Mucosa of gallbladder (tissue), 1 donor: ENCODE data around the gene ARFGAP3. TPM values are rescaled to one million over a fixed set of nuclear protein-coding genes. Genes with fewer than 3 reads are reported as not detected.
"Not testable (repeated sequence)": the region's sequence is repeated elsewhere in the genome, so short reads cannot be mapped to it uniquely, and the experiment has no call there.

Source experiments
- DNase-seq: peaks from one replicate; pipeline ENCODE4 v3.0.0-alpha.2; 2020; ENCODE audit warnings: low spot score
- total RNA-seq: library from RNA; stranded (reverse); gene quantifications from one replicate; pipeline ENCODE4 v1.2.1, GENCODE V29; 2021
- donor health status: DM: no; HTN: no; CAD: no.

The ARFGAP3 gene
- total RNA-seq, 1 donor from 2014 or later = 49.8 TPM

GRCh38 chr22:42794551-42795510, 62.2 kb downstream of the ARFGAP3 start:
- DNase-seq = no peak

GRCh38 chr22:42793848-42794405, 63.1 kb downstream of the ARFGAP3 start:
- no peak for DNase-seq

GRCh38 chr22:42792909-42793847, 63.9 kb downstream of the ARFGAP3 start:
- DNase-seq = no peak

- no peak for DNase-seq
Observed at GRCh38 chr22:42792453-42792908, 64.6 kb downstream of the ARFGAP3 start.

- DNase-seq = no peak
Observed at GRCh38 chr22:42791721-42792452, 65.2 kb downstream of the ARFGAP3 start.

GRCh38 chr22:42788466-42788865, 68.6 kb downstream of the ARFGAP3 start:
- DNase-seq = no peak

- no peak for DNase-seq
Observed at GRCh38 chr22:42788021-42788420, 69.1 kb downstream of the ARFGAP3 start.

GRCh38 chr22:42787357-42787736, 69.7 kb downstream of the ARFGAP3 start:
- no peak for DNase-seq

- DNase-seq = no peak
Observed at GRCh38 chr22:42786606-42787356, 70.3 kb downstream of the ARFGAP3 start.

GRCh38 chr22:42785706-42786499, 71.2 kb downstream of the ARFGAP3 start:
- no peak for DNase-seq

GRCh38 chr22:42782306-42782705, 74.8 kb downstream of the ARFGAP3 start:
- DNase-seq = not testable (repeated sequence)

- DNase-seq = peak; percentile 81
Observed at GRCh38 chr22:42780070-42780540, 77.0 kb downstream of the ARFGAP3 start.

GRCh38 chr22:42777126-42777525, 79.9 kb downstream of the ARFGAP3 start:
- no peak for DNase-seq

GRCh38 chr22:42773167-42773566, 83.9 kb downstream of the ARFGAP3 start:
- no peak for DNase-seq

- no peak for DNase-seq
Observed at GRCh38 chr22:42772647-42773046, 84.4 kb downstream of the ARFGAP3 start.

- DNase-seq = no peak
Observed at GRCh38 chr22:42770941-42771647, 86.0 kb downstream of the ARFGAP3 start.

- DNase-seq = no peak
Observed at GRCh38 chr22:42770448-42770726, 86.7 kb downstream of the ARFGAP3 start.

GRCh38 chr22:42769574-42770447, 87.3 kb downstream of the ARFGAP3 start:
- DNase-seq = peak; percentile 82
